Measurements from ENCODE around the gene ADSS2.

DNA sequence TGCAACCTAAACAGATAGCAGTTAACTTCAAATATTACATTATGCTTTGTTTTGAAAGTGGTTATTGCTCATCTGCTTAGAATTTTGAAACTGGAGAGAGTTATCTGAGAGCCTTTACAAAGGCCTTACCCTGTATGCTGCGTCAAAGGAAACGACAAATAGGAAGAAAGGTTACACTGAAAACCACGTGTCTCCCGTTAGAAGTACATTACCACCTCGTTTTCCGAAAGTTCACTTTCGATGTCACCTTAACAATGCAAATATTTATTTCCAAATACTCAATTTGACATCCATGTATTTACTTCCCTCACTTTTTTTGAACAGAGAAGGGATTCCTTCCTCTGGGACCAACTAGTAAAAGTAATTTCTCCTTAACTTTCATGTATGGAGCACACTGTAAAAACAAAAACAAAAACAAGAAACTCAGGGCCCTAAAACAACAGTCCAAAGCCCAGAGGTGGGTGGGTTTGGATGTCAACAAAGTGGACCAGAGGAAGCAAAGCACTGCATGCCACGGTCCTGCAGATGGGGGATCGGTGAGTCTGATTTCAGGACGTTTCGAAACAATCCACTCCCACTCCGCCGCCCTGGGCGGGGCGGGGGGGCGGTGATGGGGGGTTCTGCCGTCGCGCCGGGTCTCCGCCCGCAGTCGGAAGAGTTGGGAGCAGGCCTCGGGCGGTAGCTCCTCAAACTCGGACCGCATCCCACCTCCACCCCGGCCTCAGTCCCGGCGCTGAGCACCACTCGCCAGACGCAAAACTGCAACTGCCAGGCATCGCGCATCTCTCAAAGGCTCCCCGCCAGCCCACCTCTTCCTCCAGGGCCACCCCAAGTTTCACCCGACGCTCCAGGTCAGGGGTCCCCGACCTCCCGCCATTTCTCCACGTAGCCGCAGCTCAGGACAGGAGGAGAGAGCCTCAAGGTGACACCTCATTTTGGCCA, 841 bp downstream of the ADSS2 start:
- TF ChIP-seq, protein P1, sequence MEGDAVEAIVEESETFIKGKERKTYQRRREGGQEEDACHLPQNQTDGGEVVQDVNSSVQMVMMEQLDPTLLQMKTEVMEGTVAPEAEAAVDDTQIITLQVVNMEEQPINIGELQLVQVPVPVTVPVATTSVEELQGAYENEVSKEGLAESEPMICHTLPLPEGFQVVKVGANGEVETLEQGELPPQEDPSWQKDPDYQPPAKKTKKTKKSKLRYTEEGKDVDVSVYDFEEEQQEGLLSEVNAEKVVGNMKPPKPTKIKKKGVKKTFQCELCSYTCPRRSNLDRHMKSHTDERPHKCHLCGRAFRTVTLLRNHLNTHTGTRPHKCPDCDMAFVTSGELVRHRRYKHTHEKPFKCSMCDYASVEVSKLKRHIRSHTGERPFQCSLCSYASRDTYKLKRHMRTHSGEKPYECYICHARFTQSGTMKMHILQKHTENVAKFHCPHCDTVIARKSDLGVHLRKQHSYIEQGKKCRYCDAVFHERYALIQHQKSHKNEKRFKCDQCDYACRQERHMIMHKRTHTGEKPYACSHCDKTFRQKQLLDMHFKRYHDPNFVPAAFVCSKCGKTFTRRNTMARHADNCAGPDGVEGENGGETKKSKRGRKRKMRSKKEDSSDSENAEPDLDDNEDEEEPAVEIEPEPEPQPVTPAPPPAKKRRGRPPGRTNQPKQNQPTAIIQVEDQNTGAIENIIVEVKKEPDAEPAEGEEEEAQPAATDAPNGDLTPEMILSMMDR (IDR thresholded peaks at IDR 0.05) = no peak
- no peak for TF ChIP-seq POLR2A (IDR thresholded peaks at IDR 0.05)
- no peak for TF ChIP-seq EP300 (IDR thresholded peaks at IDR 0.05)
